ENCODE results near the gene ARL10. TPM values are rescaled to one million over a fixed set of nuclear protein-coding genes. Genes with fewer than 3 reads are reported as not detected.

ARL10 gene
- total RNA-seq, 3 donors from 2014 or later (not counting 1 experiment from before 2014, with no cell fraction given) = 0.75 to 6.8 (median 6.7) TPM

DNA sequence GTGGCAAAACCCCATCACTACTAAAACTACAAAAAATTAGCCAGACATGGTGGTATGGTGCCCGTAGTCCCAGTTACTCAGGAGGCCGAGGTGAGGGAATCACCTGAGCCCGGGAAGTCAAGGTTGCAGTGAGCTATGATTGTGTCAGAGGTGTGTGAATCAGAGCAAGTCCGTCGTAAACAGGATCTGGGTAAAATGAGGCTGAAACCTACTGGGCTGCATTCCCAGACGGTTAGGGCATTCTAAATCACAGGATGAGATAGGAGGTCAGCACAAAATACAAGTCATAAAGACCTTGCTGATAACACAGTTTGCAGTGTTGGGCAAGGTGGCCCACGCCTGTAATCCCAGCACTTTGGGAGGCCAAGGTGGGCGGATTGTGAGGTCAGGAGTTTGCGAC, 53.0 kb downstream of the ARL10 start:
- ATAC-seq (no peak), DNase-seq (no peak)
- no peak overlapping the region for H3K4me3 ChIP-seq (ENCODE audit: low read length)
- H3K27me3 Mint-ChIP-seq (ENCODE audit: low read depth in 2 of 2) = peaks cover 18 to 22% of the 10 kb centered on the region in 2 donors
- intact Hi-C loops (cut with micrococcal nuclease) = loop anchor here (5.0 kb wide), 2 partner anchors 139 to 179 kb away; no protein-coding TSS in a partner anchor
- no peaks in the 10 kb centered on the region for H3K9me3 Mint-ChIP-seq
- TF ChIP-seq, protein P1, sequence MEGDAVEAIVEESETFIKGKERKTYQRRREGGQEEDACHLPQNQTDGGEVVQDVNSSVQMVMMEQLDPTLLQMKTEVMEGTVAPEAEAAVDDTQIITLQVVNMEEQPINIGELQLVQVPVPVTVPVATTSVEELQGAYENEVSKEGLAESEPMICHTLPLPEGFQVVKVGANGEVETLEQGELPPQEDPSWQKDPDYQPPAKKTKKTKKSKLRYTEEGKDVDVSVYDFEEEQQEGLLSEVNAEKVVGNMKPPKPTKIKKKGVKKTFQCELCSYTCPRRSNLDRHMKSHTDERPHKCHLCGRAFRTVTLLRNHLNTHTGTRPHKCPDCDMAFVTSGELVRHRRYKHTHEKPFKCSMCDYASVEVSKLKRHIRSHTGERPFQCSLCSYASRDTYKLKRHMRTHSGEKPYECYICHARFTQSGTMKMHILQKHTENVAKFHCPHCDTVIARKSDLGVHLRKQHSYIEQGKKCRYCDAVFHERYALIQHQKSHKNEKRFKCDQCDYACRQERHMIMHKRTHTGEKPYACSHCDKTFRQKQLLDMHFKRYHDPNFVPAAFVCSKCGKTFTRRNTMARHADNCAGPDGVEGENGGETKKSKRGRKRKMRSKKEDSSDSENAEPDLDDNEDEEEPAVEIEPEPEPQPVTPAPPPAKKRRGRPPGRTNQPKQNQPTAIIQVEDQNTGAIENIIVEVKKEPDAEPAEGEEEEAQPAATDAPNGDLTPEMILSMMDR (IDR thresholded peaks at IDR 0.05) = no peak
- H3K9me3 ChIP-seq (ENCODE audit: control insufficient read depth, insufficient read depth, low read length) = no peaks in the 10 kb centered on the region
- no peak overlapping the region for H3K4me3 Mint-ChIP-seq
- H3K27me3 ChIP-seq (ENCODE audit: control insufficient read depth, insufficient read depth, low read length) = no peaks in the 10 kb centered on the region
- peaks cover 19% of the 10 kb centered on the region for H3K4me1 ChIP-seq (ENCODE audit: control insufficient read depth, insufficient read depth, low read length)
- no peak overlapping the region for H3K27ac ChIP-seq (ENCODE audit: low read length)
- 94% methylated on average over 9 of the region's 9 CpGs for WGBS (ENCODE audit: insufficient coverage)
- H3K4me1 Mint-ChIP-seq = peaks cover 20 to 30% of the 10 kb centered on the region in 2 donors
- H3K36me3 ChIP-seq (ENCODE audit: control insufficient read depth, insufficient read depth, low read length) = no peaks in the 10 kb centered on the region
- H3K36me3 Mint-ChIP-seq = no peaks in the 10 kb centered on the region
- peak overlapping the region in 1 of 2 donors; percentile 45 for H3K27ac Mint-ChIP-seq

DNA sequence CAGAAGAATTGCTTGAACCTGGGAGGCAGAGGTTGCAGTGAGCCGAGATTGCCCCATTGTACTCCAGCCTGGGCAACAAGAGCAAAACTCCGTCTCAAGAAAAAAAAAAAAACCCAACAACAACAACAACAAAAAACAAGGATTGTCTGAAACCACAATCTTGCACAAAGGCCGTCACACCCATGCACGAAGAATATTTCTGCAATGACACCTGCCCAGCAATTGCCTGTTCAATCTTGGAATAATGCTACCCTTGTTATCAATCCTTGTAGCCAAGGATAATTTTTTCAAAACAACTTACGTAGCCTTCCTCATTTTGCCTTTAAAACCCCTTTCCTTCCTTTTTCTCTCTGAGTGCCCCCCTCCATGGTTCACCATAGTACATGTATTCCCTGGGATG, 54.8 kb downstream of the ARL10 start:
- ATAC-seq = no peak
- peaks cover 10 to 12% of the 10 kb centered on the region in 2 donors for H3K4me1 Mint-ChIP-seq

DNA sequence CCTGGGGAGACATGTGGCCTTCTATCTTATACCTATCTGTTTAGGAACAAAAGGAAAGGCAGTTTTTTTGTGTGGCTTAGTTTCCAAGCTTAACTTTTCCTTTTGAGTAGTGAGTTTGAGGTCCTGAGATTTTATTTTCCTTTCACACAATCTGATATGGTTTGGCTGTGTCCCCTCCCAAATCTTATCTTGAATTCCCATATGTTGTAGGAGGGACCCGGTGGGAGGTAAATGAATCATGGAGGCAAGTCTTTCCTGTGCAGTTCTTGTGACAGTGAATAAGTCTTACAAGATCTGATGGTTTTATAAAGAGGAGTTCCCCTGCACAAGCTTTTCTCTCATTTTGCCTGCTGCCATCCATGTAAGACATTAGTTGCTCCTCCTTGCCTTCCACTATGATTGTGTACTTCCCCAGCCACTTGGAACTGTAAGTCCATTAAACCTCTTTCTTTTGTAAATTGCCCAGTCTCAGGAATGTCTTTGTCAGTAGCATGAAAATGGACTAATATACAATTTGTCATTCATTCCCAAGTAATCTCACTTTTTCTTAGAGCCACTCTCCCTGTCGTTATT, 55.8 kb downstream of the ARL10 start:
- WGBS (ENCODE audit: insufficient coverage) = 50% methylated on average over 2 of the region's 2 CpGs
- H3K27ac ChIP-seq (ENCODE audit: low read length) = no peak overlapping the region
- Mint-ChIP-seq H3K4me1 (peaks cover 5% of the 10 kb centered on the region in 2 donors), H3K4me3 (no peak overlapping the region), H3K36me3 (no peaks in the 10 kb centered on the region), H3K27ac (no peak overlapping the region), H3K27me3 (ENCODE audit: low read depth in 2 of 2) (peaks cover 20 to 22% of the 10 kb centered on the region in 2 donors), H3K9me3 (no peaks in the 10 kb centered on the region)
- no peaks in the 10 kb centered on the region for H3K36me3 ChIP-seq (ENCODE audit: control insufficient read depth, insufficient read depth, low read length)
- ATAC-seq (no peak), DNase-seq (no peak)
- peaks cover 8% of the 10 kb centered on the region for H3K4me1 ChIP-seq (ENCODE audit: control insufficient read depth, insufficient read depth, low read length)
- H3K9me3 ChIP-seq (ENCODE audit: control insufficient read depth, insufficient read depth, low read length) = no peaks in the 10 kb centered on the region
- no peak overlapping the region for H3K4me3 ChIP-seq (ENCODE audit: low read length)
- TF ChIP-seq, protein P1 (IDR thresholded peaks at IDR 0.05) = no peak
- H3K27me3 ChIP-seq (ENCODE audit: control insufficient read depth, insufficient read depth, low read length) = no peaks in the 10 kb centered on the region
- intact Hi-C loops (cut with micrococcal nuclease) = no loop called here

More for the DNA sequence above, 54.8 kb downstream of the ARL10 start:
- intact Hi-C loops (cut with micrococcal nuclease) = no loop called here
- no peak for DNase-seq
- Histone ChIP-seq H3K27me3 (ENCODE audit: control insufficient read depth, insufficient read depth, low read length) (no peaks in the 10 kb centered on the region), H3K4me1 (ENCODE audit: control insufficient read depth, insufficient read depth, low read length) (peaks cover 17% of the 10 kb centered on the region), H3K36me3 (ENCODE audit: control insufficient read depth, insufficient read depth, low read length) (no peaks in the 10 kb centered on the region), H3K4me3 (ENCODE audit: low read length) (no peak overlapping the region), H3K9me3 (ENCODE audit: control insufficient read depth, insufficient read depth, low read length) (no peaks in the 10 kb centered on the region), H3K27ac (ENCODE audit: low read length) (no peak overlapping the region)
- no peak overlapping the region for H3K27ac Mint-ChIP-seq
- H3K9me3 Mint-ChIP-seq = no peaks in the 10 kb centered on the region
- H3K27me3 Mint-ChIP-seq (ENCODE audit: low read depth in 2 of 2) = peaks cover 20 to 22% of the 10 kb centered on the region in 2 donors
- 89% methylated on average over 5 of the region's 5 CpGs for WGBS (ENCODE audit: insufficient coverage)
- no peaks in the 10 kb centered on the region for H3K36me3 Mint-ChIP-seq
- TF ChIP-seq, protein P1 (IDR thresholded peaks at IDR 0.05) = no peak
- no peak overlapping the region for H3K4me3 Mint-ChIP-seq

DNA sequence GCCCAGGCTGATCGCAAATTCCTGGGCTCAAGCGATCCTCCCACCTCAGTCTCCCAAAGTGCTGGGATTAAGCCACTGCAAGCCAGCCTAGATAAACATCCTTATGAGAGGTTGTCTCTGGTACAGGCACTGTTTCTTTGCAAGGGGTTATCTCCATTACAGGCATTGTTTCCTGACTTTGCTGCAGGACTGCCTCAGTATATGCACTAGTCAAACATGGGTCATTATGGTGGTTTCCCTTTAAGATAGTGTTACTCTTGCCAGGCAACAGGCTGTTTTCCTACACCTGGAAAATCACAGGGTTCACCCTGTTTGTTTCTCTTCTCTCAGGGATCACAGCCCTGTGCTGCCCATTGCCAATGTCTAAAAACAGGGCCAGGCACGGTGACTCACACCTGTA, 58.9 kb downstream of the ARL10 start:
- Mint-ChIP-seq H3K4me3 (no peak overlapping the region), H3K27me3 (ENCODE audit: low read depth in 2 of 2) (peaks cover 20 to 22% of the 10 kb centered on the region in 2 donors), H3K27ac (no peak overlapping the region), H3K9me3 (no peaks in the 10 kb centered on the region), H3K36me3 (no peaks in the 10 kb centered on the region), H3K4me1 (no peaks in the 10 kb centered on the region)
- Histone ChIP-seq H3K9me3 (ENCODE audit: control insufficient read depth, insufficient read depth, low read length) (no peaks in the 10 kb centered on the region), H3K27me3 (ENCODE audit: control insufficient read depth, insufficient read depth, low read length) (no peaks in the 10 kb centered on the region), H3K4me1 (ENCODE audit: control insufficient read depth, insufficient read depth, low read length) (no peaks in the 10 kb centered on the region), H3K4me3 (ENCODE audit: low read length) (no peak overlapping the region), H3K27ac (ENCODE audit: low read length) (no peak overlapping the region), H3K36me3 (ENCODE audit: control insufficient read depth, insufficient read depth, low read length) (no peaks in the 10 kb centered on the region)
- intact Hi-C loops (cut with micrococcal nuclease) = no loop called here
- WGBS (ENCODE audit: insufficient coverage) = 88% methylated on average over 3 of the region's 3 CpGs
- no peak for ATAC-seq
- no peak for DNase-seq
- TF ChIP-seq, protein P1 (IDR thresholded peaks at IDR 0.05) = no peak

All from natural killer cell (primary cell).